ENCODE results near the gene EGFLAM.
A peak's percentile ranks its signal among the peaks of the same experiment; 100 is the strongest.

GRCh38 chr5:38497946-38498345, 239.6 kb downstream of the EGFLAM start:
- TF ChIP-seq CTCF (conservative IDR thresholded peaks at IDR 0.05; ENCODE audit: low read depth, low read length) (peak; percentile 34; the same call in 1 of the 2 replicates), EZH2 (IDR thresholded peaks at IDR 0.05; ENCODE audit: borderline replicate concordance, low read depth, low read length, poor library complexity, severe bottlenecking) (no peak)
